Measurements from ENCODE around the gene SLC25A33. TPM values are rescaled to one million over a fixed set of nuclear protein-coding genes. Genes with fewer than 3 reads are reported as not detected.
"Not testable (repeated sequence)": the region's sequence is repeated elsewhere in the genome, so short reads cannot be mapped to it uniquely, and the experiment has no call there.

Gene SLC25A33
- total and polyA plus RNA-seq, 7 donors = 1.7 to 26.8 (median 7.7) TPM

DNA sequence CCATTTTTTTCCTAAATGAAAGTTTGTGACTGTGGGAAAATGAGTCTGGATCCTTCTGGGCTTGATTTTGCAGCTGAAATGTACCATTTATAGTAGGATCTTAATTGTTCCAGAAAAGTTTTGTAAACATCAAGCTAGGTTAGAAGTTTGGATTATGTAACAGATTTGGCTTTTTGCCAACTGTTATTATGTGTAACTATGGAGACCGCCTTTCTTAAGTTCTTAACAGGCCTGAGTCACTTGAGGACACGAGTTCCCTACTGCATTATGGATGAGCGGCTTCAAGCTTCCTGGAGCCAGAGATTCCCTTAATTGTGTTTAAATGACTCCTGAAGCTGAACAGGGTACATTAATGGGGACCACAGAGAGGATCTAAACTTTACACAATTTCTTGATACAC is 22.2 kb downstream of the SLC25A33 start:
- Histone ChIP-seq H3K4me1 (peaks cover 41% of the 10 kb centered on the region), H3K27me3 (ENCODE audit: insufficient read depth in 3 of 3, low read length in 2 of 3) (no peaks in the 10 kb centered on the region), H3K9me3 (no peaks in the 10 kb centered on the region), H3K4me3 (no peak overlapping the region), H3K36me3 (ENCODE audit: insufficient read depth in 1 of 2, low read depth in 1 of 2) (peaks cover 0 to 12% of the 10 kb centered on the region in 2 donors), H3K27ac (no peak overlapping the region)
- DNase-seq = no peak
- TF ChIP-seq, protein P1, sequence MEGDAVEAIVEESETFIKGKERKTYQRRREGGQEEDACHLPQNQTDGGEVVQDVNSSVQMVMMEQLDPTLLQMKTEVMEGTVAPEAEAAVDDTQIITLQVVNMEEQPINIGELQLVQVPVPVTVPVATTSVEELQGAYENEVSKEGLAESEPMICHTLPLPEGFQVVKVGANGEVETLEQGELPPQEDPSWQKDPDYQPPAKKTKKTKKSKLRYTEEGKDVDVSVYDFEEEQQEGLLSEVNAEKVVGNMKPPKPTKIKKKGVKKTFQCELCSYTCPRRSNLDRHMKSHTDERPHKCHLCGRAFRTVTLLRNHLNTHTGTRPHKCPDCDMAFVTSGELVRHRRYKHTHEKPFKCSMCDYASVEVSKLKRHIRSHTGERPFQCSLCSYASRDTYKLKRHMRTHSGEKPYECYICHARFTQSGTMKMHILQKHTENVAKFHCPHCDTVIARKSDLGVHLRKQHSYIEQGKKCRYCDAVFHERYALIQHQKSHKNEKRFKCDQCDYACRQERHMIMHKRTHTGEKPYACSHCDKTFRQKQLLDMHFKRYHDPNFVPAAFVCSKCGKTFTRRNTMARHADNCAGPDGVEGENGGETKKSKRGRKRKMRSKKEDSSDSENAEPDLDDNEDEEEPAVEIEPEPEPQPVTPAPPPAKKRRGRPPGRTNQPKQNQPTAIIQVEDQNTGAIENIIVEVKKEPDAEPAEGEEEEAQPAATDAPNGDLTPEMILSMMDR (IDR thresholded peaks at IDR 0.05) = no peak
- peak; percentile 77 to 82 (median 82) for ATAC-seq
- intact Hi-C loops (cut with DNase I) = no loop called here
- WGBS, 3 donors = 4 to 10% (median 5%) methylated on average over 3 of the region's 3 CpGs

DNA sequence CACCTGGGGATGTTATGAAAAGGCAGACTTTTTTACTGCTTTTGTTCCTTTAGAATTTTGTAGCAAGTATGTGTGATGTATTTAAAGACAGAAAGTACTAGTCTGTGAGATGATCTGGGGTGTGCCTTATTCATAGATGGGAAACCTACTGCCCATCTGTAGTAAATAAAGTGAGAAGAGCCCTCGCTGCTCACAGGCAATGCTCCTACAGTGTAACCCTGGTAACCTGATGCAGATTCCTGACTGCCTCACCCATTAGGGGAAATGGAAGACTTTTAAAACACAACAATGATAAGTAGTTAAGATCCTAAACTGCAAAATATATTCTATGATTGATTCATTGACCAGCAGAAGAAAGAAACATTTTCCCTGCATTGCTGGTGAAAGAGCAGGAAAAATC is 30.0 kb downstream of the SLC25A33 start:
- intact Hi-C loops (cut with DNase I) = no loop called here
- Histone ChIP-seq H3K4me1 (peaks cover 22% of the 10 kb centered on the region), H3K27ac (no peak overlapping the region)

DNA sequence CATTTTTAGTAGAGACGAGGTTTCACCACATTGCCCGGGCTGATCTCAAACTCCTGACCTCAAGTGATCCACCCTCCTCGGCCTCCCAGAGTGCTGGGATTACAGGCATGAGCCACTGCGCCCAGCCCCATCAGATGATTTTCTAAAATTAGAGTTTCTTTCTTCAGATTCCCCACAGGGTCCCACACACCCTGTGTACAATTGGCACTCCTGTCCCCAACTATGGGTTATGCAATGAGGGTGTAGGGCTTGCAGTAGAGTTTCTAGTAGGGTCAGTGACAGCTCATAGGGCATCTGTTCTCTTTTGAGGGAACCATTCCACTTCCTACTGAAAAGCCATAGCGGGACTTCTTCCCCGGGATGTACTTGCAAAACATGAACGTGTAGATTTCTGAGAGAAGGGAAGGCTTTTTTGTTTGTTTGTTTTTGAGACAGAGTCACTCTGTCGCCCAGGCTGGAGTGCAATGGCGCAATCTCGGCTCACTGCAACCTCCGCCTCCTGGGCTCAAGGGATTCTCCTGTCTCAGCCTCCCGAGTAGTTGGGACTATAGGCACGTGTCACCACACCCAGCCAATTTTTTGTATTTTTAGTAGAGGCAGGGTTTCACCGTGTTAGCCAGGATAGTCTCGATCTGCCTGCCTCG is 31.7 kb downstream of the SLC25A33 start:
- not testable (repeated sequence) for H3K9me3 ChIP-seq; H3K27me3 ChIP-seq (ENCODE audit: insufficient read depth in 3 of 3, low read length in 2 of 3); DNase-seq; H3K27ac ChIP-seq; H3K4me3 ChIP-seq
- intact Hi-C loops (cut with DNase I) = loop anchor here in 1 of 2 donors (5.0 kb wide), 1 partner anchor 74 kb away; no protein-coding TSS in a partner anchor
- Histone ChIP-seq H3K4me1 (peaks cover 15% of the 10 kb centered on the region), H3K36me3 (ENCODE audit: insufficient read depth in 1 of 2, low read depth in 1 of 2) (peaks cover 2 to 30% of the 10 kb centered on the region in 2 donors)
- WGBS, 3 donors = 63 to 87% (median 75%) methylated on average over 16 of the region's 16 CpGs
- peak in 3 of 4 donors; percentile 16 to 47 (median 44) for ATAC-seq

More for the DNA sequence above, 30.0 kb downstream of the SLC25A33 start:
- TF ChIP-seq, protein P1 (IDR thresholded peaks at IDR 0.05) = no peak
- WGBS, 3 donors = 54 to 89% (median 73%) methylated on average over 1 of the region's 1 CpG
- DNase-seq (no peak), ATAC-seq (no peak)
- Histone ChIP-seq H3K36me3 (ENCODE audit: insufficient read depth in 1 of 2, low read depth in 1 of 2) (peaks cover 2 to 24% of the 10 kb centered on the region in 2 donors), H3K27me3 (ENCODE audit: insufficient read depth in 3 of 3, low read length in 2 of 3) (no peaks in the 10 kb centered on the region), H3K9me3 (no peaks in the 10 kb centered on the region), H3K4me3 (no peak overlapping the region)

DNA sequence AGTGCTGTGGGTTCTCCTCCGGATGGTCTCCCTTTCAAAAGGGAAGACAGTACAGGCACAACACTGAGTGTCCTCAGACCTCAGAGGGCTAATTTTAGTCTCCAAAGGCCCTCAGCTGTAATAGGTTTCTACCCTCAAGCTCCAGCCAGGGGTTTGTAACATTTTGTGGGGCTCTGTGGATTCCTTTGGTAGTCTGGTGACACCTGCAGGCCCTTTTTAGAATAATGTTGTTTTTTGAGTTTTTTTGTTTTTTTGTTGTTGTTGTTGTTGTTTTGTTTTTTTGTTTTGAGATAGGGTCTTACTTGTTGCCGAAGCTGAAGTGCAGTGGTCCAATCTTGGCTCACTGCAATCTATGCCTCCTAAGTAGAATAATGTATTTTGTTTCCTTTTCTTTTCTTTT is 34.5 kb downstream of the SLC25A33 start:
- WGBS, 3 donors = 53 to 81% (median 77%) methylated on average over 2 of the region's 2 CpGs
- ATAC-seq (peak in 3 of 4 donors; percentile 45 to 61 (median 61)), DNase-seq (no peak)
- Histone ChIP-seq H3K9me3 (no peaks in the 10 kb centered on the region), H3K27me3 (ENCODE audit: insufficient read depth in 3 of 3, low read length in 2 of 3) (no peaks in the 10 kb centered on the region), H3K27ac (no peak overlapping the region), H3K4me1 (peaks cover 15% of the 10 kb centered on the region), H3K36me3 (ENCODE audit: insufficient read depth in 1 of 2, low read depth in 1 of 2) (peaks cover 2 to 44% of the 10 kb centered on the region in 2 donors), H3K4me3 (no peak overlapping the region)
- intact Hi-C loops (cut with DNase I) = loop anchor here (1.0 to 5.0 kb wide), 2 partner anchors 76 to 78 kb away; no protein-coding TSS in a partner anchor
- TF ChIP-seq, protein P1 (IDR thresholded peaks at IDR 0.05) = peak; percentile 36

DNA sequence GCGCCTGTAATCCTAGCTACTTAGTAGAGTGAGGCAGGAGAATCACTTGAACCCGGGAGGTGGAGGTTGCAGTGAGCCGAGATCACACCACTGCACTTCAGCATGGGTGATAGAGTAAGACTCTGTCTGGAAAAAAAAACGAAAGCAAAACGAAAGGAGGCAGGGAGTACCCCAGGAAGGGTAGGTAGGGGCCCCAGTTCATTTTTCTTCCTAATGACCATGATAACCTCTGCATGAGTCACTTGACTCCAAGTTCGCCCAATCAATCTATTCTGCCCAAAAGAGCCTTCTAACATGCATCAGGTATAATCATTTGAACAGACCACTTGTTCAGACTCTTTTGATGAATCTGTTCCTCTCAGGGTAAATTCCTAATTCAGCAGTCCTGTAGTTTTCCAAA is 36.2 kb downstream of the SLC25A33 start:
- WGBS, 3 donors = 91 to 92% (median 92%) methylated on average over 6 of the region's 6 CpGs
- intact Hi-C loops (cut with DNase I) = loop anchor here in 1 of 2 donors (5.0 kb wide), 1 partner anchor 283 kb away; the partner anchor contains the start of gene SPSB1
- DNase-seq (no peak), ATAC-seq (no peak)
- H3K27me3 ChIP-seq (ENCODE audit: insufficient read depth in 3 of 3, low read length in 2 of 3) = no peaks in the 10 kb centered on the region
- TF ChIP-seq, protein P1 (IDR thresholded peaks at IDR 0.05) = no peak
- no peaks in the 10 kb centered on the region for H3K9me3 ChIP-seq
- no peak overlapping the region for H3K27ac ChIP-seq
- H3K36me3 ChIP-seq (ENCODE audit: insufficient read depth in 1 of 2, low read depth in 1 of 2) = peaks cover 3 to 61% of the 10 kb centered on the region in 2 donors
- peaks cover 9% of the 10 kb centered on the region for H3K4me1 ChIP-seq
- no peak overlapping the region for H3K4me3 ChIP-seq
